HG03354 (cell line): ENCODE results near the gene TEX22.

Experiments used
- ATAC-seq: cut with Tn5 transposase; IDR thresholded peaks from one replicate; pipeline ENCODE4 v1.9.1; 2021; ENCODE audit warnings: mild to moderate bottlenecking; ENCODE audit not compliant: unreplicated experiment, poor library complexity, severe bottlenecking

TEX22 gene

DNA sequence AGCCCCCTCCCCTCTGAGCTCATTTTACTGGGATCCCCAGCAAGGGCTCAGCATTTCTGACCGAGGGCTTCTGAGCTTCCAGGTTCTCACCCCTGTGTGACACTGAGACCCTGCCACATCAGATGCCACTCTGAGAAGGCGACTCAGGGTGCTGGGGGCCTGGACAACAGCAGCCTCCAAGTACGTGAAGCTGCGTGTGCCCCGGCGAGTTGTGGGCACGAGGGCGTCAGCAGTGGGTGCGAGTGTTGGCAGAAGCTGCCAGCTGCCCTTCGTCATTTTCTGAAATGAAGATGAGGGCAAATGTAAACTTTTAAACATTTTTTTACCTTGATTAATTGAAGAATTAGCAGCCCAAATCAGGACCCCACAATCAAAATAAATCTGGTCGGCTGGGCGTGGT is 32.7 kb upstream of the TEX22 start:
- ATAC-seq: no peak

DNA sequence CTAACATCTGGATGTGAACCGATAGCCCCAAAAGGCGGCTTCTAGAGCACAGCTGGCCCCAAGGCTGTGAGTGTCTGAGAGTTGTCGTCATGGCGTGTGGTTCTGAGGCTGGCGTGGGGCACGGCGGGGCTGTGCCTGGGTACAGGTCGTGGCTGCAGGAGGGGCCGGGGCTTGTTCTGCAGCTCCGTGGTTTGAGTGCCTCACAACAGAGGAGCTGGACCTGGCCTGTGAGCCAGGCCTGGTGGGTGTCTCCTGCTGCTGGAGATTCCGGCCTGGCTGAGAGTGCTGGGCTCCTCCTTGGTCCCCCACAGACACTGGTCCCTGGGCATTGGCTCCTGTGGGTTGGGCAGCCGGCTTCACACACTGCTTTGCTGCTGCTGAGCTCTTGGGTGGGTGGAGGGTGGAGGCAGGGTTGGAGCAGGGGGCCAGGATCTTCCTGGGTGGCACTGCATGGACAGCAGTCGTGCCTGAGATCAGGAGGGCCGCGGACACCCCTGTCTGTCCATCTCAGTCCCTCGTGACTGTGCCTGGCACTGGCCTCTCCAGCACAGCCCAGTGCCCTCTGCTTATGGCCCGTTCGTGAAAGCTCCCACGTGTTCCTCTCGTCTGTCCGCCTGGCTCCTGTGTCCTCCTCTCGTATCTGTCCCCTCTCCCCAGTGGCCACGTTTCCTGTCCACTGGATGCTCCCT is 31.8 kb upstream of the TEX22 start:
- ATAC-seq: no peak

DNA sequence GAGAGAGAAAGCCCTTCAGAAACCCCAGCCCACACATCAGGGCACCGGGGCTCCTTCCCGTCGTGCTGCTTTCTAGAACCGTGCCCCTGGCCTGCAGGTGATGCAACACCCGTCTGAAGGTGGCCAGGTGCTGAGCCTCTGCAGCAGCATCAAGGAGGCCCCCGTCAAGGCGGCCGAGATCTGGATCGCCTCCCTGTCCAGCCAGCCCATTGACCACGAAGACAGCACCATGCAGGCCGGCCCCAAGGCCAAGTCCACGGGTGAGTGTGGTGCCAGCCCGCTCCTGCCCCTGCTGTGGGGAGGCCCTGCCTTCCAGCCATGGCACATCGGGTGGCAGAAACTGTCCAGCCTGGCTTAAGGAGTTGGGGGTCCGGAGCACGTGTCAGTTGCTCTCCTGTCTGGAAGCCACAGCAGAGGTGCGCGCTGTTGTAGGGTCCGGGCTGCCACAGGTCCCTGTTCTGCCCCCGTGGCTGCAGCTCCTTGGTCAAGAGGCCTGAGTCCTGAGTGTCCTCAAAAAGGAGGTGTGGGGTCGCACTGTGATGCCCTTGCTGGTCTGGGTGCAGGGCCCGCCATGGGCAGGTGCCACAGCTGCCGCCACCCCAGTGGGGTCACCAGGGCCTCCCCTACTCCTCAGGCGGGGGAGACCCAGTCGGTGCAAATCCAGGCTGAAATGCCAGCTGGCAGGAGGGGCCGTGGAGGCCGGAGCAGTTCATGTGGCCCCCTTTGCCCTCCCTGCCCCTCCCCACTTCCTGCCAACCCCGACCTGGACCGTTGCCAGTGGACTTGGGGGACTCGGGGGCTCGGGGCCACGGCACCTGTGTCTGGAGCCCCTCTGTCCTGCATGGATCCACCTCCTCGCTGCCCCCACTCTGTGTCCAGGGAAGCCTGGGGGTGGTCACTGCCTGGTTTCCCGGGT is 31.0 kb upstream of the TEX22 start:
- no peak for ATAC-seq

DNA sequence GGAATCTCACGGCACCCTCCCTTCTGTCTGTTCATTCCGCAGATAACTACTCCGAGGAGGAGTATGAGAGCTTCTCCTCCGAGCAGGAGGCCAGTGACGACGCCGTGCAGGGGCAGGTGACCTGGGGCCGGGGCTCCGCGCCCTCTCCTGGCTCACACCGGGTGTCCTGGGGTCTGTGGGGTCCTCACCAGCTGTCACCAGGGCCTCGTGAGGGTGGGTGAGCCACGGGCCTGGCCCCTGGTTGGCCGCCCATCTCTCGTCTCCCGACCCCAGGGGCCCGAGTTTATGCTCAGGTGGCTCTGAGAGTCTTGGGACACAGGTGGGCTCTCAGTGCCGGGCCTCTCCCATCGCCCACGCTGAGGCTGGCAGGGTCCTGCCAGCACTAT is 30.3 kb upstream of the TEX22 start:
- no peak for ATAC-seq

DNA sequence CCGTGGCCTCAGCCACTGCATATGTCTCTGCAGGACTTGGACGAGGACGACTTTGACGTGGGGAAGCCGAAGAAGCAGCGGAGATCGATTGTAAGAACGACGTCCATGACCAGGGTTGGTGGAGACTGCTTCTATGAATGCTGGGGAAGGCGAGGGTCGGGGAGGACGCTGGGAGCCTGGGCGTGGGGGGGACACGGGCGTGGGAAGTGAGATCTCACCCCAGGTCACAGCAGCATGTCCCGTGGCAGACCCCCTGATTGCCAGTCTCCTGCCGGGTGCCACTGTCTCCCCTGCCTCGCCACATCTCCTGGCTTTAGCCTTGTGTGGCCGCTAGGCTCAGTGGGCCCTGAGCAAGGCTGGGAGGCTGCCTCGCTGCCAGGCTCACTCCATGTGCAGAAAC is 29.9 kb upstream of the TEX22 start:
- ATAC-seq: no peak

DNA sequence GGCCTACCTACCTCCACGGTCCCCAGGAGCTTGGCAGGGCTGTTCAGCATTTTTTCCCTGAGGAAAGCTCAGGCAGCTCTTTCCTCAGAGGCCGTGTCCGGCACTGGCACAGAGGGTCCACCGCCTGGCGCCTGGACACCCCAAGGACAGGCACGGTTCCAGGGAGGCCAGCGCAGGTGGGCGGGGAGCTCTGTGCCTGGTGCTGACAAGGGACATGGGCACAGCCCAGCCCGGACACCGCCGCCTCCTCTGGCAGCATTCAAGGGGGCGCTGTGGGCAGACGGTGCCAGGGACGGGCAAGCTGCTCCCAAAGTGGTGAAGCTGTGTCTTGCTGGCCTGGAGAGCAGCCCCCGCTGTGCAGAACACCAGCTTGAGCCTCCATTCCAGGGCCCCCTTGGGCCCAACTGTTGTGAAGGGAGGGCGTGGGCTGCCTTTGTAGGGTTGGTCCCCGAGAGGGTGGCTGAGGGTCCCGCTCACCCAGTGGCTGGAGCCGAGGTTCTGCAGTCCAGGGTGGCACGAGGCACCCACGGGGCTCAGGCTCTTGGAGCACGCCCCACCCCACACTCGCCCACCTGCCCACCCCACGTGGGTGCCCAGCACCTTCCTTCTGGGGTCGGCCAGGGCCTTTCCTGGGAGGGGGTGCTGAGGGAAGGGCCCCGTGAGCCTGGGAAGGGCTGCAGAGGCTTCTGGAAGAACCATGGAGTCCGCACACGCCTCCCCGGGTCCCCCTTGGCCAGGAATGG is 29.3 kb upstream of the TEX22 start:
- no peak for ATAC-seq

DNA sequence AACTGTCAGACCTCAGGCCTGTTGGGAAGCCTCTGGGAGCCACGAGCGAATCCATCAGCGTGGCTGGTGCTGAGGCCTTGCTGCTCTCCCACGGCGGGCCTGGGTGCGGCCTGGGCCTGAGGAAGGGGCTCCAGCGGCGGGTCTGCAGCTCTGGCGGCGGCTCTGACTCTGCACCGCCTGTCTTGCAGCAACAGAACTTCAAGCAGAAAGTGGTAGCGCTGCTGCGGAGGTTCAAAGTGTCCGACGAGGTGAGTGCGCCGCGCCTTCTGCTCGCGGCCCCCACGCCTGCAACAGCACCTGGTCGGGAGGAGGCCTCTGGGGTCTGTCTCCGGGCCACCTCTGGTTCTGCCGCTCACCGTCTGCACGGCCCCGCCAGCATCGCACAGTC is 28.7 kb upstream of the TEX22 start:
- no peak for ATAC-seq

DNA sequence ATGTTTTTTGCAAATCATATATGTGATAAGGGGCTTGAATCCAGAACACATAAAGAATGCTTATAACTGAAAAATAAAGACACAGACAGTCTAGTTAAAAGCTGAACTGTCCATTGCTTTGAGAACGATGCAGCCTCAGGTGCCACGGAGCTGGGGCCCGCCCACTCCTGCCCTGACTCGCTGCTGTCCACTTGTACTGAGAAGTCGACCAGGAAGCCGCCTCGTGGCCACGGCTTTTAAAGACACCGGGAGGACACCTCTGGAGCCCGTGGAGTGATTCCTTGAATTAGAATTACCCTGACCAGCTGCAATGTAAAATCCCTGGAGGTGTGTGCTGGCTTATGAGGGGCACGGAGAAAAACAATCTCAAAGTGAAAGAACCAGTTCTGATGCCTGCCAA is 23.9 kb upstream of the TEX22 start:
- ATAC-seq: no peak

DNA sequence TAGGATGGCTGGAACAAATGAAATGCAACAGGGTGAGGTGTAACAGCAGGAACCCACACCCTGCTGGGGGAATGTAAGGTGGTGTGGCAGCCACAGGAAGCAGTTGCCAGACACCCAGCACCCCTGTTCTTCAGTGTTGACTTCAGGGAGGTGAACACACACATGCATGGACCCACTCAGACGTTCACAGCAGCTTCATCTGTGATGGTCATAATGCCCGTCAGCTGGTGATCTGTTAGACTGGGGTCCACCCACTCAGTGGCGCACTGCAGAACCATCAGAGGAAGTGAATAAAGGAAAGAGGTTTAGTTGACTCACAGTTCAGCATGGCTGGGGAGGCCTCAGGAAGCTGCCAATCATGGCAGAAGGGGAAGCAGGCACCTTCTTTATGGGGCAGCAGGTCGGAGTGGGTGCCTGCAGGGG is 22.7 kb upstream of the TEX22 start:
- no peak for ATAC-seq

DNA sequence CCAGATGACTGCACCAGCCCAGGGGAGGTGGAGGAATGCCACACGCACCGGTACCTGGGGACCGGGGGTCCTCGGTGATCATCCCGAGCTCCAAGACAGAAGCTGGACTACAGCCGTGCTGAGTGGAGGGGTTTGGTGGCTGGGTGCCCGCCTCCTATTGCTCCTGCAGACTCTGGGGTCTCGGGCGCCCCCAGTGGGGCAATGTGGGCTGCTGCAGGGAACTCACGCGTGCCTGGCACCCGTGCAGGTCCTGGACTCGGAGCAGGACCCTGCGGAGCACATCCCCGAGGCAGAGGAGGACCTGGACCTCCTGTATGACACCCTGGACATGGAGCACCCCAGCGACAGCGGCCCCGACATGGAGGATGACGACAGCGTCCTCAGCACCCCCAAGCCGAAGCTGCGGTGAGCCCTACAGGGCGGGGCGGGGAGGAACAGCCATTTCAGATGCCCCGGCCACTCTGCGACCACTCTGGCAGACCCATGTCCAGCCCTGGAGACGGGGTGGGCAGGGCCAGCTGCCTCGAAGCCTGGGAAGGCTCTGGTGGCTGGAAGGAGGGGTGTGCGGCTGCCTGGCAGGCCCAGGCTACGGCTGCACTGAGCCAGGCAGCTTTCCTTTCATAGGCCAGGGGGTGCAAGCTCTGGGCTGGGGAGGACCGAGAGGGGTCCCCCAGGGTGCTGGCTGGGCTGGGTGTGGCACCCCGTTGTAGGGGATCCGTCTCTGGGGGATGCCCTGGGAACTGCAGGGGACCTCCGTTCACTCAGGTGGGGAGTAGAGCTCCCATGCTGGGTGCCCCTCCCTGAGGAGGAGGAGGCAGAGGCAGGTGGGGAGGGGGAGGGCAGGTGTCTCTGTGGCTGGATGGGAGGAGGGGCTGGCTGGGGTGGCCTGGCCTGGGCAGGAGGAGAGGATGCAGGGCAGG is 21.6 kb upstream of the TEX22 start:
- ATAC-seq: no peak

DNA sequence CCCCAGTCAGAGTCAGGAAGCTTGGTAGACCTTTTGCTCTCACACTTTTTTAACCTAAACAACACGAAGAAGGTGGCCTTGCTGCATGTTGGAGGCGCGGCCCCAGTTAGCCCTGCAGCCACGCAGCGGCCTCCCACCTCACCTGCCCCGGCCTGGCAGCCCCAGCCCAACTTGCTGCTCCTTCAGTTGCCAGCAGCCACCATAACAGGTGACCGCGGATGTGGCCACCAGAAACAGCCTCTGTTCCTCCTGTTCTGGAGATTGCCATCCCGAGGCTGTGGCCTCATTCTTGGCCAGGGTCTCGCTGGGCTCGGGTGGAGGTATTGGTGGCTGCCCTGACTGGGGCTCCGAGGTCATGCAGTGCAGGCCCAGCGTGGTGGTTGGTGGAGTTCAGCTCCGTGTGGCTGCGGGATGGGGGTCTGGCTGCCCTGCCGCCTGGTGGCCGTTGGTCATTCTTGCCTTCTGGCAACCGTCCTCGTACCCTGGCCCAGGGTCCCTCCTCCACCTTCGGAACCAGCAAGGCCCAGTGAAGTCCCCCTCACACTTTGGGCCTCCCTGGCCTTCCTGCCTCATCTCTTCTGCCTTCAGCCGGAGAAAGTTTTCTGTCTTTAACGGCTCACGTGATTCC is 20.7 kb upstream of the TEX22 start:
- no peak for ATAC-seq

DNA sequence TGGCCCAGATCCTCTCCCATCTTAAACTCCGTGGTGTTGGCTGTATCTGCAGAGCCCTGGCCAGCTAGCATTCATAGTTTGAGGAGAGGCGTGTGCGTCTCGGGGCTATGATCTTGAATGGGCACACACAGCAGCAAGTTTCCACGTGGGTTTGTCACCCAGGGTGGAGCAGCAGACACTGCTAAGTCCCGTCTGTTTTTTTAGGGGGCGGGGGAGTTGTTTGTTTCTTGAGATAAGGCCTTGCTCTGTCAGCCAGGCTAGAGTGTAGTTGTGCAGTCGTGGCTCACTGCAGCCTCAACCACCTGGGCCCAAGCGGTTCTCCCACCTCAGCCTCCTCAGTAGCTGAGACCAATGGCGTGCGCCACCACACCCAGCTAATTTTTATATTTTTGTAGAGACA is 20.1 kb upstream of the TEX22 start:
- no peak for ATAC-seq

DNA sequence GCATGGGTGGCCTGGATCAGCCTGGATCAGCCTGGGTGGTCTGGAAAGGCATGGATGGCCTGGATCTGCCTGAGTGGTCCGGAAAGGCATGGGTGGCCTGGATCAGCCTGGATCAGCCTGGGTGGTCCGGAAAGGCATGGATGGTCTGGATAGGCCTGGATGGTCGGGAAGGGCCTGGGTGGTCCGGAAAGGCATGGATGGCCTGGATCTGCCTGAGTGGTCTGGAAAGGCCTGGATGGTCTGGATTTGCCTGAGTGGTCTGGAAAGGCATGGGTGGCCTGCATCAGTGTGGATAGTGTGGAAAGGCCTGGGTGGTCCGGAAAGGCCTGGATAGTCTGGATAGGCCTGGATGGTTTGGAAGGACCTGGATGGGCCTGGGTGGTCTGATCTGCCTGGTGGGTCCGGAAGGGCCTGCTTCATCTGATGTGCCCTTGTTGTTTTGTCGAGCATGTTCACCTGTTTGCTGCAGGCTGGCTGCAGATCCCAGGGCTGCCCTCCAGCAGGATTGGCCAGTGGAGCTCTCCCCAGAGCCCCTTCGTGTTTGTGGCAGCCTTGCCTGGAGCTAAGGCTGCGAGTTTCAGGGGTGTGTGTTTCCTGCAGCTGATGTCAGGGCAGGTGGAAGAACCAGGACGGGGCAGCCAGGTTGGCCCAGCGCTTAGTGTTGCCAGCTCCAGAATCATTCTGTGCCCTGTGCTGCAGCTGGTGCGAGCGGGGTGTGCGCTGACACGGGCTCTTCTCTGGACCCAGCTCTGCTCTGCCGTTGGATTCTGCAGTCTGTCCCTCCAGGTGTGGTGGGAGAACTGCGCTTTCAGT is 19.3 kb upstream of the TEX22 start:
- ATAC-seq: no peak

DNA sequence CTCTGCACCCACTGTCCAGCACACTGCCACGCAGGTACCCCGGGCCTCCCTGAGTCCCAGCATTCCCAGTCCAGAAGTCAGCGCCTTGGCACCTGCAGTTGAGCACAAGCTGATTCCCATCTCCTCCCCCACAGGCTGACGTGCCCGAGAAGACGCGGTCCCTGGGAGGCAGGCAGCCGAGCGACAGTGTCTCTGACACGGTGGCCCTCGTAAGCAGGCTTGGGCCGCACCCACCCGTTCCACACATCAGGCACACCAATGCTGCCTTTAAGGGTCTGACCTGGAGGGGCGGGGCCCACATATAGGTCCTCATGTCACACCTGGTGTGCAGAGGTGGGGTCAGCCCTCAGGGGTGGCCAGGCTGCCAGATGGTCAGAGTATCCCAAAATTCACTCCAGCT is 18.4 kb upstream of the TEX22 start:
- ATAC-seq: no peak

DNA sequence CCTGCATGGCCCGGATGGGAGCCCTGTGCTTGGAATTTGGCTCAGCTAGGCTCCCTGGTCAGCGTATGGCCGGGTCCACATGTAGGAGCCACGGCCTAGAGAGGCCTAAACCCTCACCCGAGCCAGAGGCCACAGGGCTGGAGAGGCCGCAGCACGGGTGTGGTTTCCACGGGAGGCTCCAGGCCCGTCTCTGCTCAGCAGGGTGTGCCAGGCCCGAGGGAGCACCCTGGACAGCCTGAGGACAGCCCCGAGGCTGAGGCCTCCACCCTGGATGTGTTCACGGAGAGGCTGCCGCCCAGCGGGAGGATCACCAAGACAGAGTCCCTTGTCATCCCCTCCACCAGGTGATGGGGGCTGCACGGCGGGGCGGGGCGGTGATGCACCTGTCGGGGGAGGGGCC is 17.6 kb upstream of the TEX22 start:
- ATAC-seq: no peak

DNA sequence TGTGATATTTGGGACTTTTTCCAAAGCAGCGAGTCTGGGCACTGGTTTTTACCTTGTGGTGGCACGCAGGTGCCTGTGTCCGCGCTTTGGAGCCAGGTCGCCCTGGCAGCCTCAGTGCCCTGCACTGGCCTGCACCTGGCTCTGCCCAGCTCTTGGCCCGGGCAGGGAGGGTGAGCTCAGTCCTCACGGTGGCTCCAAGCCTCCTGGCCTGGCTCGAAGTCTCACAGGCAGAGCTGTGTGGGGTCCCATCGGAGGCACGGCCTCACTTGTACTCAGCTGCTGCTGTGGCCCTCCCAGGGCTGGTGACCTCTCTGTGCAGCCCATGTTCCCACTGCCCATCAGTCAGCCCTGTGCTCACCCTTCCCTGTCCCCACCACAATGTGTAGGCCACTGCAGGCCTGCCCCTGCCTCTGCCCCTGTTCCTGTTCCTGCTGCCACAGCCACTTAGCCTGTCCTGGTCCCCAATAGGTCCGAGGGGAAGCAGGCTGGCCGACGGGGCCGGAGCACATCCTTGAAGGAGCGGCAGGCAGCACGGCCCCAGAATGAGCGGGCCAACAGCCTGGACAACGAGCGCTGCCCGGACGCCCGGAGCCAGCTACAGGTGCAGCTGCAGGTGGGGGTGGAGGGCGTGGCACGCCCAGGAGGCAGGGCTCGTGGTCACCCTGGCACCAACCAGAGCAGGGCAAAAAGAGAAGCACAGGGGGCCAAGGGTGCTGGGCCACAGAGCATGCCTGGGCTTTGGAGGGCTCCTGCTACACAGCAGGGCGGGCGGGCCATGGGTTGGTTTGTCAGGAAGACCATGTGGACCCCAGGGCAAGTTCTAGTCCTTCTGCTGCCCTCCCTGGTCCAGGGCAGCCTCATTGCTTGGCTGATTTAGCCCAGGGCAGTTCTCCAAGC is 16.6 kb upstream of the TEX22 start:
- ATAC-seq: no peak

DNA sequence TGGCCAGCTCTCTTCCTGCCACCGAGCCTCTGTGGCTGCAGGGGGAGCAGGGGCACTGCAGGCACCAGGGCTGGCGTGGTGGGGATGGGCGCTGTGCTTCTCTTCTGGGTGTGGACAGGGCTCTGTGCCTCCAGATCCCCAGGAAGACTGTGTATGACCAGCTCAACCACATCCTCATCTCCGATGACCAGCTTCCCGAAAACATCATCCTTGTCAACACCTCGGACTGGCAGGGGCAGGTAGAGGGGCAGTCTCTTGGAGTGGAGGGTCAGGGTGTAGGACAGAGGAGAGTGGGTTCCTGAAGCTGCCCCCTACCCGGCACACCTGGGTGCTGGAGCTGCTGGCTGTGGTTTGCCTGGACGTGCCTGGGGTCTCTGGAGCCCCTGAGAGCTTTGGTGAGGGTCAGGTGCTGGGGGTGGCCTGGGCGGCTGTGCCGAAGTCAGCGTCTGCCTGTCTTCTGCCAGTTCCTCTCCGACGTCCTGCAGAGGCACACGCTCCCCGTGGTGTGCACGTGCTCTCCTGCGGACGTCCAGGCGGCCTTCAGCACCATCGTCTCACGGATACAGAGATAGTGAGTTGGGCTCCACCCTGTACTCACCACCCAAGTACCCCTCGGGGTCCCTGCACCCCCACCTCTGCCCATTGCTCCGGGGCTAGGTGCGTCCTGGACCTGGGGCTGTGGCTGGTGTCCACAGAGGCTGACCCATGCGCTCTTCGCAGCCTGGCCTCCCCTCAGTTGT is 15.8 kb upstream of the TEX22 start:
- no peak for ATAC-seq
